NCI-H1092 (cell line): ENCODE results near the gene ABCC4.
"Not testable (repeated sequence)": the region's sequence is repeated elsewhere in the genome, so short reads cannot be mapped to it uniquely, and the experiment has no call there.

Experiments
- DNase-seq: peaks from one replicate; lab custom pipeline; 2025; lab: John Stamatoyannopoulos, UW

Gene ABCC4

GRCh38 chr13:95298971-95299621 lies 2.2 kb downstream of the ABCC4 start:
- DNase-seq, result no peak

GRCh38 chr13:95298169-95298965 lies 2.9 kb downstream of the ABCC4 start:
- DNase-seq, result no peak

- no peak for DNase-seq
These were observed 4.8 kb downstream of the ABCC4 start for GRCh38 chr13:95296326-95296925.

- no peak for DNase-seq
These were observed 6.2 kb downstream of the ABCC4 start for GRCh38 chr13:95295026-95295425.

- DNase-seq, result no peak
These were observed 8.6 kb downstream of the ABCC4 start for GRCh38 chr13:95292622-95293021.

- not testable (repeated sequence) for DNase-seq
These were observed 11.3 kb downstream of the ABCC4 start for GRCh38 chr13:95289901-95290300.

GRCh38 chr13:95289020-95289444 lies 12.2 kb downstream of the ABCC4 start:
- no peak for DNase-seq

GRCh38 chr13:95284436-95284835 lies 16.8 kb downstream of the ABCC4 start:
- no peak for DNase-seq

- DNase-seq, result no peak
These were observed 22.2 kb downstream of the ABCC4 start for GRCh38 chr13:95279016-95279415.

GRCh38 chr13:95276037-95276505 lies 25.2 kb downstream of the ABCC4 start:
- no peak for DNase-seq

GRCh38 chr13:95275322-95276036 lies 25.8 kb downstream of the ABCC4 start:
- DNase-seq, result peak; percentile 66

GRCh38 chr13:95273592-95274132 lies 27.6 kb downstream of the ABCC4 start:
- DNase-seq, result not testable (repeated sequence)

- DNase-seq, result not testable (repeated sequence)
These were observed 29.2 kb downstream of the ABCC4 start for GRCh38 chr13:95272076-95272475.

- DNase-seq, result no peak
These were observed 31.5 kb downstream of the ABCC4 start for GRCh38 chr13:95269756-95270155.

- DNase-seq, result not testable (repeated sequence)
These were observed 32.7 kb downstream of the ABCC4 start for GRCh38 chr13:95268343-95269065.

- DNase-seq, result peak; percentile 19
These were observed 33.4 kb downstream of the ABCC4 start for GRCh38 chr13:95267662-95268342.

- no peak for DNase-seq
These were observed 37.0 kb downstream of the ABCC4 start for GRCh38 chr13:95264225-95264624.

GRCh38 chr13:95262837-95263384 lies 38.3 kb downstream of the ABCC4 start:
- no peak for DNase-seq

- DNase-seq, result no peak
These were observed 39.3 kb downstream of the ABCC4 start for GRCh38 chr13:95261956-95262355.

- no peak for DNase-seq
These were observed 41.2 kb downstream of the ABCC4 start for GRCh38 chr13:95260031-95260525.
